Spleen (tissue), 11 donors: ENCODE results near the gene ZFYVE28. TPM values are rescaled to one million over a fixed set of nuclear protein-coding genes. Genes with fewer than 3 reads are reported as not detected.

Source experiments
- DNase-seq: peaks from one replicate; pipeline ENCODE4 v3.0.0-alpha.2; 2020
- H3K27ac ChIP-seq, 8 donors: fragments of 200-600 bp; sonication (generic) in 7 of 8; 1 replicate in 4 of 8; 2 replicates in 4 of 8; pipeline versions ENCODE4 v1.5.0 to v1.8.0; 2016 to 2021; ENCODE audit warnings: inconsistent platforms in 4 of 8, mild to moderate bottlenecking in 4 of 8, moderate library complexity in 1 of 8
- H3K27me3 ChIP-seq, 7 donors: fragments of 200-600 bp; sonication (generic) in 6 of 7; replicated peaks in 1 of 7; 1 replicate in 4 of 7; 2 replicates in 3 of 7; pipeline versions ENCODE4 v1.5.0 to v1.8.0; 2016 to 2021; ENCODE audit warnings: inconsistent platforms in 3 of 7, mild to moderate bottlenecking in 1 of 7
- H3K36me3 ChIP-seq, 6 donors: fragments of 200-600 bp; sonication (generic) in 5 of 6; 1 replicate in 4 of 6; 2 replicates in 2 of 6; pipeline versions ENCODE4 v1.5.0 to v1.8.0; 2016 to 2021; ENCODE audit warnings: inconsistent platforms in 2 of 6
- H3K4me1 ChIP-seq, 6 donors: fragments of 200-600 bp; sonication (generic) in 5 of 6; 1 replicate in 3 of 6; 2 replicates in 3 of 6; pipeline versions ENCODE4 v1.5.0 to v1.8.0; 2016 to 2021; ENCODE audit warnings: inconsistent platforms in 3 of 6
- H3K4me3 ChIP-seq, 8 donors: fragments of 200-600 bp; sonication (generic) in 7 of 8; 1 replicate in 4 of 8; 2 replicates in 4 of 8; pipeline versions ENCODE4 v1.5.0 to v1.8.0; 2016 to 2021; ENCODE audit warnings: inconsistent platforms in 4 of 8, mild to moderate bottlenecking in 4 of 8, moderate library complexity in 2 of 8
- H3K9me3 ChIP-seq, 8 donors: fragments of 200-600 bp; sonication (generic) in 7 of 8; 1 replicate in 4 of 8; 2 replicates in 4 of 8; pipeline versions ENCODE4 v1.5.0 to v1.8.0; 2016 to 2021; ENCODE audit warnings: inconsistent platforms in 4 of 8
- POLR2A ChIP-seq, 3 donors: fragments of 450-650 bp; IDR thresholded peaks; one replicate each; pipeline ENCODE4 v1.5.1; 2017; ENCODE audit warnings: antibody characterized with exemption in 3 of 3, mild to moderate bottlenecking in 1 of 3
- POLR2AphosphoS5 ChIP-seq, 3 donors: sonication (generic); formaldehyde crosslinking; IDR thresholded peaks; one replicate each; pipeline ENCODE4 v1.5.1; 2017; ENCODE audit warnings: antibody characterized with exemption in 3 of 3
- WGBS, 5 donors: extraction: QIAGEN DNeasy Blood & Tissue Kit in 3 of 5; methylation state at CpG; one replicate each; pipeline versions ENCODE4 v1.1.5 to v1.1.7; 2013 to 2018; 5-methylcytosine and 5-hydroxymethylcytosine counted together
- intact Hi-C: fragments of 100-400 bp; cut with DNase I; formaldehyde crosslinking; loops from one replicate; pipeline ENCODE4 v1.15.0; 2023; ENCODE audit warnings: low total_unique reads
- polyA plus RNA-seq, 3 donors: library from polyadenylated mRNA; stranded (reverse); fragments of 200-250 nt; gene quantifications; one replicate each; pipeline ENCODE4 v1.2.1, GENCODE V29; 2013
- total RNA-seq, 7 donors: library from RNA; depleted of rRNA in 3 of 7; stranded (reverse); fragments of >200 nt in 3 of 7; fragmentation: NEBNext Ultra II Directional in 4 of 7; extraction: Animal tissue kit (Norgen Biotek cat#: 25700) in 4 of 7; gene quantifications; one replicate each; pipeline versions ENCODE4 v1.1.0 to v1.2.1, GENCODE V29; 2016 to 2021
- TF ChIP-seq, protein P1 (sequence below), 11 experiments: fragments of 200-600 bp in 7 of 11; fragments of 450-650 bp in 4 of 11; sonication (generic) in 4 of 11; IDR thresholded peaks in 8 of 11; conservative IDR thresholded peaks in 3 of 11; 1 replicate in 7 of 11; 2 replicates in 4 of 11; pipeline versions ENCODE4 v1.4.0 to v1.8.0; 2016 to 2021; ENCODE audit warnings: antibody characterized with exemption in 11 of 11, inconsistent platforms in 4 of 11, mild to moderate bottlenecking in 1 of 11
- donor health status: healthy with polysubstance abuse.
- donor health status: DM: no; HTN: no; CAD: no; lungs with moderate emphysema.
- donor health status: DM: no; HTN: no; CAD: no.
- donor health status: Bipolar disorder and iron deficiency.
- donor health status: healthy.
- donor health status: DM: no; HTN: no; CAD: no.
- donor health status: DM: yes; HTN: yes; CAD: no.

The ZFYVE28 gene
- total and polyA plus RNA-seq, 10 donors = 2.7 to 31.3 (median 12.6) TPM

DNA sequence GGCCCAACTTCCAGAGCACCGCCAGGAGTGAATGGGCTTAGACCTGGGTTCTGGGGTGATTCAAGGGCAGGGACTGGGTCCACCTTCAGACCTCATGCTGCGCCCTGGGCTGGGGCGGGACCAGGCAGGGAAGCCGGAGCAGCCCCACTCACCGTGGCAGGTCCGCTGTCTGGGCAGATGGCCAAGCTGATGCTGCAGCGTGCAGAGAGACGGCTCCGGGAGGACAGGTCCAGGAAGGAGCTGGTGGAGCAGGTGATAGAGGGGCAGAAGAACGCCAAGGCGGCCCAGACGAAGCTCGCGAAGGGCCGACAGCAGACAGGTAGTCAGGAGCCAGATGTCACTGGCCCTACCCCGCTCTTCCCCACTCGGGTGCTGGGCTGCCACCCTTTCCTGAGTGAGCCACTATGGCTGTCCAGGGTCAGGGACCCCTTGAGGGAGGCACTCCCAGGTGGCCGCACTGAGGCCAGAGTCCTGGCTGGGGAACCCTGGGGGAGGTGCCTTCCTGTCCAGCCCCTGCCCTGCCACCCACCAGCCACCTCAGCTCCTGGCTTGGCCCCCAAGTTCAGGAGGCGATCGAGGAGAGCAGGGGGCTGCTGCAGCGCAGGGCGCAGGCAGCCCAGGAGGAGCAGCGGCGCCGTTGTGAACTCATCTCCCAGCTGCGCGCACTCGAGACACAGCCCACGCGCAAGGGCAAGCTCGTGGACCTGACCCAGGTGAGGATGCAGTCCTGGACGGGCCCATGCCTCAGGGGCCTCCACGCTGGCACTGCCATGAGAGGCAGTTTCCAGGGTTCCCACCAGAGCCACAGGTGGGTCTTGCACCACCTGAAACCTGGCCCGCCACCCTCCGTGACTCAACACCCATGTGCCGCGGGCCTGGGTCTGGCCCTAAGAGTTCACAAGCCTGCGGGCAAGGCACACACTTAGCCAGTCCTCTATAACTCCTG, 40.4 kb upstream of the ZFYVE28 start:
- H3K27ac ChIP-seq = no peak overlapping the region
- TF ChIP-seq, protein P1, sequence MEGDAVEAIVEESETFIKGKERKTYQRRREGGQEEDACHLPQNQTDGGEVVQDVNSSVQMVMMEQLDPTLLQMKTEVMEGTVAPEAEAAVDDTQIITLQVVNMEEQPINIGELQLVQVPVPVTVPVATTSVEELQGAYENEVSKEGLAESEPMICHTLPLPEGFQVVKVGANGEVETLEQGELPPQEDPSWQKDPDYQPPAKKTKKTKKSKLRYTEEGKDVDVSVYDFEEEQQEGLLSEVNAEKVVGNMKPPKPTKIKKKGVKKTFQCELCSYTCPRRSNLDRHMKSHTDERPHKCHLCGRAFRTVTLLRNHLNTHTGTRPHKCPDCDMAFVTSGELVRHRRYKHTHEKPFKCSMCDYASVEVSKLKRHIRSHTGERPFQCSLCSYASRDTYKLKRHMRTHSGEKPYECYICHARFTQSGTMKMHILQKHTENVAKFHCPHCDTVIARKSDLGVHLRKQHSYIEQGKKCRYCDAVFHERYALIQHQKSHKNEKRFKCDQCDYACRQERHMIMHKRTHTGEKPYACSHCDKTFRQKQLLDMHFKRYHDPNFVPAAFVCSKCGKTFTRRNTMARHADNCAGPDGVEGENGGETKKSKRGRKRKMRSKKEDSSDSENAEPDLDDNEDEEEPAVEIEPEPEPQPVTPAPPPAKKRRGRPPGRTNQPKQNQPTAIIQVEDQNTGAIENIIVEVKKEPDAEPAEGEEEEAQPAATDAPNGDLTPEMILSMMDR (IDR thresholded peaks at IDR 0.05 in 8 of 11, conservative IDR thresholded peaks at IDR 0.05 in 3 of 11) = no peak
- TF ChIP-seq POLR2AphosphoS5 (IDR thresholded peaks at IDR 0.05) = no peak
- no peak for TF ChIP-seq POLR2A (IDR thresholded peaks at IDR 0.05)
- peak; percentile 69 for DNase-seq
- H3K4me1 ChIP-seq = peaks cover 4 to 21% (median 18%) of the 10 kb centered on the region in 6 donors
- intact Hi-C loops = no loop called here
- H3K36me3 ChIP-seq = no peaks in the 10 kb centered on the region
- 82 to 93% (median 87%) methylated on average over 22 to 38 of the region's 38 CpGs for WGBS, 5 donors
- H3K4me3 ChIP-seq = no peak overlapping the region
- H3K27me3 ChIP-seq = peaks cover 0 to 36% (median 0%) of the 10 kb centered on the region in 7 donors
- no peaks in the 10 kb centered on the region for H3K9me3 ChIP-seq

DNA sequence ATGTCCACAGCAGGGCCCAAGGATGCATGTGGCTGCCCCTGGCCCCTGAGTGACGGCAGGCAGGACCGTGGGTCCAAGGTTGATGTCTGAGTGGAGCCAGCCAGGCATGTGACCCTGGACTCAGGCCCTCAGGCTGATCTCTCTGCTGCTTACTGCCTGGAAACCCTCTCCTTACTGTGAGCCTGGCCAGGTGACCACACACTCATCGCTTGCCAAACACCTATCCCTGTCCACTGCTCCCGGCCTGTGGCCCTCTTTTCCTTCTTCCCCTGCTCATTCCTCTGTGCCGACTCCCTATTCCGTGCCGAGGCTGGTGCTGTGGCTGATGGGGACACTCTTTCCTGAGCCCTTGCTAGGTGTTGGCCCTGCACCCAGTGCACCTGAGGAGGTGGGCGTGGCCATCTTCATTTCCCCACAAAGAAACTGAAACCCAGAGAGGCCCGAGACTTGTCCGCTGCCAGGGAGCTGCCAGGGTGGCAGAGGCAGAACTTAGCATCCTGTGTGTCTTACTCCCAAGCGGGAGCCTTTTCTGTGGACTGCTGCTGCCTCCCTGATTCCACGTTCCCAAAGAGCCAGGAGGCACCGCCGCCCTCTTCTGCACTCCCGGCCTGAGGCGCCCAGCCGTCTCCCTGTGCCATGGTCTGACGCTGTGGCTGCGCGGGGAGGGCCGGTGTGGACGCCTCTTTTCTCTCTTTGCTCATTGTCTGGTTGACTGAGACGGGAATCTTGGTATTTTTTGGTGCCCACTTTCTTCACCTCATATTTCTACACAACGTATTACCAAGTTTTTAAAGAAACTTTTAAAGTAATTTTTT, 39.2 kb upstream of the ZFYVE28 start:
- H3K4me3 ChIP-seq = no peak overlapping the region
- H3K27me3 ChIP-seq = peaks cover 0 to 27% (median 0%) of the 10 kb centered on the region in 7 donors
- TF ChIP-seq POLR2AphosphoS5 (IDR thresholded peaks at IDR 0.05) (no peak), POLR2A (IDR thresholded peaks at IDR 0.05) (no peak)
- TF ChIP-seq, protein P1 (IDR thresholded peaks at IDR 0.05 in 8 of 11, conservative IDR thresholded peaks at IDR 0.05 in 3 of 11) = no peak
- no peaks in the 10 kb centered on the region for H3K36me3 ChIP-seq
- H3K9me3 ChIP-seq = no peaks in the 10 kb centered on the region
- peak; percentile 42 for DNase-seq
- intact Hi-C loops = no loop called here
- 83 to 90% (median 88%) methylated on average over 23 to 24 of the region's 24 CpGs for WGBS, 5 donors
- H3K4me1 ChIP-seq = peaks cover 4 to 12% (median 10%) of the 10 kb centered on the region in 6 donors
- H3K27ac ChIP-seq = no peak overlapping the region

DNA sequence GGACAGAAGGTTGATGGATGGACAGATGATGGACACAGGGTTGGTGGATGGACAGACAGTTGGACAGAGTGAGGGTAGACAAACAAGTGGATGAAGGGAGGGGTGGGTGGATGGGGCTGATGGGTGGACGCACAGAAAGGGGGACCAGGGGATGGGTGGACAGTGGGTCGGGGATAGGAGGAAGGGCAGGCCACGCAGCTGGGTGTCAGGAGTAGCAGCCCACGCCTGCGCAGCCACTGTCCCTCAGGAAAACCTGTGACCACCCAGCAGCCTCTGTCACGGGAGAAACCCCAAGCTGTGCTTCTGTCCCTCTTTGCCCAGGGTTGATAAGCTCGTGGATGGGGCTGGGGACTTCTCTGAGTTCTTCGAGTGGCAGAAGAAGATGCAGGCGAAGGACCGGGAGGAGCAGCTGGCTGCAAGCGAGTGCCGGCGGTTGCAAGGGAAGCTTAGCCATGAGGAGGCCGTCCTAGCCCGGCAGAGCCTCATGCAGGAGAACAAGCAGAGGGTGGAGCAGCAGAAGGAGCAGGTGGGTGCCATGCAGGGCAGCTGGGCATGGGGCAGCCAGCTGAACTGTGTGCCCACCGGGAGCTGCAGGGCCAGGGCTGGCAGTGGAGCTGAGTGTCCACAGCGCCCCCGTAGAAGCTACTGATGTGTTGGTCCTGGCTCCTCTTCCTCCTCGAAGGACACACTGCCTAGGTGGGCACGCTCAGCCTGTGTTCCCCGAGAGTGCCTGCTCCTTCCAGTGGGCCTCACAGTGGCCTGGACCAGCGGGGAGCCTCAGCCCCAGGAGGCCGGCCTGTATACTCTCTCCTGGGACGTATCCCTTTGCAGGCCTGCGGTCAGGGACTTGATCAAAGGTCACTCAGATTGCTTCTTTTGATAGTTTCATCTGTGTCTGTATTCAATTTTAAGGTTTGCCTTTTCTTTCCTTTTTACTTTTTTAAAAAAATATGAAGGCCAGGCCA, 33.7 kb upstream of the ZFYVE28 start:
- intact Hi-C loops = no loop called here
- no peak overlapping the region for H3K4me3 ChIP-seq
- H3K9me3 ChIP-seq = no peaks in the 10 kb centered on the region
- no peak for DNase-seq
- no peaks in the 10 kb centered on the region for H3K36me3 ChIP-seq
- no peaks in the 10 kb centered on the region for H3K4me1 ChIP-seq
- H3K27ac ChIP-seq = no peak overlapping the region
- 81 to 90% (median 85%) methylated on average over 21 to 25 of the region's 25 CpGs for WGBS, 5 donors
- no peaks in the 10 kb centered on the region for H3K27me3 ChIP-seq
- TF ChIP-seq, protein P1 (IDR thresholded peaks at IDR 0.05 in 8 of 11, conservative IDR thresholded peaks at IDR 0.05 in 3 of 11) = no peak
- TF ChIP-seq POLR2AphosphoS5 (IDR thresholded peaks at IDR 0.05) (no peak), POLR2A (IDR thresholded peaks at IDR 0.05) (no peak)
